GM23338 (cell line): Measurements from ENCODE around the gene LMAN1L.

Experiments
- EZH2 ChIP-seq: fragments of 200-600 bp; sonication (generic); IDR thresholded peaks from one replicate; pipeline ENCODE4 v1.8.0; 2017; ENCODE audit warnings: antibody characterized with exemption, mild to moderate bottlenecking, low read depth; ENCODE audit not compliant: unreplicated experiment
- EZH2phosphoT487 ChIP-seq: fragments of 200-600 bp; sonication (generic); IDR thresholded peaks from one replicate; pipeline ENCODE4 v1.8.1; 2018; ENCODE audit warnings: antibody characterized with exemption; ENCODE audit not compliant: unreplicated experiment
- JUNB ChIP-seq: IDR thresholded peaks from one replicate; pipeline ENCODE4 v1.6.1; 2016; ENCODE audit warnings: antibody characterized with exemption; ENCODE audit not compliant: unreplicated experiment
- POLR2AphosphoS5 ChIP-seq: IDR thresholded peaks from 2 replicates; pipeline ENCODE4 v1.6.1; 2016; ENCODE audit warnings: antibody characterized with exemption, low read depth
- STAT1 ChIP-seq: IDR thresholded peaks from one replicate; pipeline ENCODE4 v1.6.1; 2016; ENCODE audit warnings: antibody characterized with exemption; ENCODE audit not compliant: unreplicated experiment
- ZNF114 ChIP-seq: fragments of 250-450 bp; sonication (Bioruptor Pico); IDR thresholded peaks from 2 replicates; pipeline ENCODE4 v1.5.0; 2020; ENCODE audit warnings: mild to moderate bottlenecking, moderate library complexity
- ZNF331 ChIP-seq: fragments of 250-450 bp; sonication (Bioruptor Pico); IDR thresholded peaks from 2 replicates; pipeline ENCODE4 v1.5.0; 2020; ENCODE audit warnings: low read depth, mild to moderate bottlenecking, moderate library complexity
- TF ChIP-seq, protein P1 (sequence below), 2 experiments: fragments of 200-600 bp in 1 of 2; sonication (generic) in 1 of 2; conservative IDR thresholded peaks; 2 replicates each; pipeline versions ENCODE4 v1.5.1 to v1.6.1; 2016 to 2017; ENCODE audit warnings: antibody characterized with exemption in 2 of 2, low read depth in 2 of 2, mild to moderate bottlenecking in 2 of 2, moderate library complexity in 1 of 2
- TF ChIP-seq, protein P2 (sequence below): IDR thresholded peaks from one replicate; pipeline ENCODE4 v1.6.1; 2018; ENCODE audit warnings: antibody characterized with exemption; ENCODE audit not compliant: unreplicated experiment
- TF ChIP-seq, protein P3 (sequence below): IDR thresholded peaks from 2 replicates; pipeline ENCODE4 v1.6.1; 2016; ENCODE audit warnings: antibody characterized with exemption

DNA sequence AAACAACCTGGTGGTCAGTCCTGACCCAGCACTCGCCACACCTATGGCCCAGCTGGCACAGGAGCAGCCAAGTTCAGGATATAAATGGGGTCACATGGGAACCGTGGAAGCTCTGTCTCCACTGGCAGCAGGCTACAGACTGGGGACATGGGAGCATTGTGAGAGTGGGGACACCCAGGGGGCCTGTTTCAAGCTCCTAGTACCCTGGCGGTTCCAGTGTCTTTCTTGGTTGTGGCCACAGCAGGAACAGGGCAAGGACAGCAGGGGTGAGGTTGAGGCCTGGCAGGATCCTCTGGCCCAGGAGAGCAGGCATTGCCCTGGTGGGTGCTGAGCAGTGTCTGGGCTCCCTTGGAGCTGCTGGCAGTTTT lies 28.8 kb upstream of the LMAN1L start:
- TF ChIP-seq, protein P1, sequence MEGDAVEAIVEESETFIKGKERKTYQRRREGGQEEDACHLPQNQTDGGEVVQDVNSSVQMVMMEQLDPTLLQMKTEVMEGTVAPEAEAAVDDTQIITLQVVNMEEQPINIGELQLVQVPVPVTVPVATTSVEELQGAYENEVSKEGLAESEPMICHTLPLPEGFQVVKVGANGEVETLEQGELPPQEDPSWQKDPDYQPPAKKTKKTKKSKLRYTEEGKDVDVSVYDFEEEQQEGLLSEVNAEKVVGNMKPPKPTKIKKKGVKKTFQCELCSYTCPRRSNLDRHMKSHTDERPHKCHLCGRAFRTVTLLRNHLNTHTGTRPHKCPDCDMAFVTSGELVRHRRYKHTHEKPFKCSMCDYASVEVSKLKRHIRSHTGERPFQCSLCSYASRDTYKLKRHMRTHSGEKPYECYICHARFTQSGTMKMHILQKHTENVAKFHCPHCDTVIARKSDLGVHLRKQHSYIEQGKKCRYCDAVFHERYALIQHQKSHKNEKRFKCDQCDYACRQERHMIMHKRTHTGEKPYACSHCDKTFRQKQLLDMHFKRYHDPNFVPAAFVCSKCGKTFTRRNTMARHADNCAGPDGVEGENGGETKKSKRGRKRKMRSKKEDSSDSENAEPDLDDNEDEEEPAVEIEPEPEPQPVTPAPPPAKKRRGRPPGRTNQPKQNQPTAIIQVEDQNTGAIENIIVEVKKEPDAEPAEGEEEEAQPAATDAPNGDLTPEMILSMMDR (conservative IDR thresholded peaks at IDR 0.05; ENCODE audit: low read depth in 2 of 2): no peak
- TF ChIP-seq STAT1: no peak
- no peak for TF ChIP-seq EZH2
- TF ChIP-seq POLR2AphosphoS5: no peak
- no peak for TF ChIP-seq ZNF331
- TF ChIP-seq, protein P2, sequence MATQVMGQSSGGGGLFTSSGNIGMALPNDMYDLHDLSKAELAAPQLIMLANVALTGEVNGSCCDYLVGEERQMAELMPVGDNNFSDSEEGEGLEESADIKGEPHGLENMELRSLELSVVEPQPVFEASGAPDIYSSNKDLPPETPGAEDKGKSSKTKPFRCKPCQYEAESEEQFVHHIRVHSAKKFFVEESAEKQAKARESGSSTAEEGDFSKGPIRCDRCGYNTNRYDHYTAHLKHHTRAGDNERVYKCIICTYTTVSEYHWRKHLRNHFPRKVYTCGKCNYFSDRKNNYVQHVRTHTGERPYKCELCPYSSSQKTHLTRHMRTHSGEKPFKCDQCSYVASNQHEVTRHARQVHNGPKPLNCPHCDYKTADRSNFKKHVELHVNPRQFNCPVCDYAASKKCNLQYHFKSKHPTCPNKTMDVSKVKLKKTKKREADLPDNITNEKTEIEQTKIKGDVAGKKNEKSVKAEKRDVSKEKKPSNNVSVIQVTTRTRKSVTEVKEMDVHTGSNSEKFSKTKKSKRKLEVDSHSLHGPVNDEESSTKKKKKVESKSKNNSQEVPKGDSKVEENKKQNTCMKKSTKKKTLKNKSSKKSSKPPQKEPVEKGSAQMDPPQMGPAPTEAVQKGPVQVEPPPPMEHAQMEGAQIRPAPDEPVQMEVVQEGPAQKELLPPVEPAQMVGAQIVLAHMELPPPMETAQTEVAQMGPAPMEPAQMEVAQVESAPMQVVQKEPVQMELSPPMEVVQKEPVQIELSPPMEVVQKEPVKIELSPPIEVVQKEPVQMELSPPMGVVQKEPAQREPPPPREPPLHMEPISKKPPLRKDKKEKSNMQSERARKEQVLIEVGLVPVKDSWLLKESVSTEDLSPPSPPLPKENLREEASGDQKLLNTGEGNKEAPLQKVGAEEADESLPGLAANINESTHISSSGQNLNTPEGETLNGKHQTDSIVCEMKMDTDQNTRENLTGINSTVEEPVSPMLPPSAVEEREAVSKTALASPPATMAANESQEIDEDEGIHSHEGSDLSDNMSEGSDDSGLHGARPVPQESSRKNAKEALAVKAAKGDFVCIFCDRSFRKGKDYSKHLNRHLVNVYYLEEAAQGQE: no peak
- TF ChIP-seq EZH2phosphoT487: no peak
- TF ChIP-seq JUNB: no peak
- TF ChIP-seq, protein P3, sequence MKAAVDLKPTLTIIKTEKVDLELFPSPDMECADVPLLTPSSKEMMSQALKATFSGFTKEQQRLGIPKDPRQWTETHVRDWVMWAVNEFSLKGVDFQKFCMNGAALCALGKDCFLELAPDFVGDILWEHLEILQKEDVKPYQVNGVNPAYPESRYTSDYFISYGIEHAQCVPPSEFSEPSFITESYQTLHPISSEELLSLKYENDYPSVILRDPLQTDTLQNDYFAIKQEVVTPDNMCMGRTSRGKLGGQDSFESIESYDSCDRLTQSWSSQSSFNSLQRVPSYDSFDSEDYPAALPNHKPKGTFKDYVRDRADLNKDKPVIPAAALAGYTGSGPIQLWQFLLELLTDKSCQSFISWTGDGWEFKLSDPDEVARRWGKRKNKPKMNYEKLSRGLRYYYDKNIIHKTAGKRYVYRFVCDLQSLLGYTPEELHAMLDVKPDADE: no peak
- no peak for TF ChIP-seq ZNF114 (CRISPR knock-in tag)
